HL-60/S4 treated with phorbol 12-myristate 13-acetate at 8.2 ng/mL for 4 days and 3 days (cell line): ENCODE data around the gene ADNP2.

Experiments used
- in situ Hi-C: fragments of 300-500 bp; cut with MboI; formaldehyde crosslinking; loops from 2 replicates; pipeline ENCODE4 v1.15.0; 2022; ENCODE audit warnings: low sequenced_read_pairs

ADNP2 gene

DNA sequence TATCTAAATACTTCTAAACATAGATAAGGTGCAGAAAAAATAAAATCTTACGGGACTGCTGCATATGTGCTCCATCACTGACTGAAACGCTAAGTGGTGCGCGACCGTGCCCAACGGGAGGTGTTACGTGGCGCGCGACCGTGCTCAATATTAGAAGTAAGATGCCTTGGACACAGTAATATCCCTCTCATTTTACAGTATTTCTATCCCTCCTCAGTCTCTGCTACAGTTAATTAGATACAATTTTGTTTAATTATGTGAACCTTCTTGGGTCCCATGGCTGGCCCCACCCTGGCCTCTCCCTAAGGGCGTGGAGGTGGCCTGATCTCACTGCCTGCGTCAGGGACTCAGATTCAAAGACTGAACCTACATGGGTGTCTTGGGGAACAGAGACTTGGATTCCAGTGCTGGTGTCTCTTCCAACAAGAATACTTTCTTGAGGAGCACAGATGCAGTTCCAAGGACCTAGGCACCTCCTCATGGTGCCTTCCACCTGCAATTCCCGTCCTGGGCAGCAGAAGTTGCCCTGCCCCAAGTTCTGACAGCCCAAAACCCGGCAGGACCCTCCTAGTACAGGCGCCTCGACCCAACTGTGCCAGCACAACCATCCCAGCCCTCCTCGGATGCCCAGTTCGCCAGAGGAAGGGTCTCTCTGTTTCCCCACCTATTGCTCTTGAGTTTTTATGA lies 79.0 kb downstream of the ADNP2 start:
- in situ Hi-C loops: no loop called here

DNA sequence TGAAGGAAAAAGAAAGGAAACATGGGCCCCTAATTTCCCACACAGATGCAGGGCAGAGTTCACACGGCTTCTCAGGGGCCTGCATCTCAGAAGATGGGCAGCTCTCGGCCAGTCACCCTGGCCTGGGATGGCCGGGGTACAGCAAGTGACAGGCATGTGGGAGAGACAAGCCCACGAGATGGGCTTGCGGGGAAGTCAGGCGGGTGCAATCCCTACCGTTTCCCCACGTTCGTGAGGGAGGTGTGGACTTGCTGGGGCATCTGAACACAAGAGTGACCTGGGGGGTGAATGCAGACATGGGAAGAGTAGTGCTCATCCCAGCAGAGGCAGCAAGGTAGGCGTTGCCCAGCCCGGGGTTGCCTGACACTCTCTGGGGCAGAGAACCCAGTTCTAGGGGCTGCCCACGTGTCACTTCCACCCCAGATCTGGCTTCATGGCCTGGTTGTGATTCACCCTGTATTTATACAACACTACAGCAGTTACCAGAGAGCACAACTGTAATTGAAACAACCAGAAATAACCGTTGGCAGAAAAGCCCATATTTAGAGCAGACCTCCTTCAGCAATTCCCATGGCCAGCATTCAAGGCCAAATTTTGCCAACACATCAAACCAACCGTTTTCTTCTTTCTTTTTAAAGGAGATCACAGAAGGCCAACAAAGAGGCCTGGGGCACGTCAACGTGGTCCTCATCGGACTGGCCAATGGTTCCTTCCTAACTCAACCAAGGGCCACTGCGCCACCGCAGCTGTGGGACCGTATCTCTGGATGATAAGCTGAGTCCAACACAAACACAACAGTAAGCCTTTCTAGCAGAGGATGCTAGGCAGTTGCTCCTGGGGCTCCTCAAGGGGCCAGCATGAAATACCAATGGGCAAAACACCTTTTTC lies 79.8 kb downstream of the ADNP2 start:
- in situ Hi-C loops: no loop called here

DNA sequence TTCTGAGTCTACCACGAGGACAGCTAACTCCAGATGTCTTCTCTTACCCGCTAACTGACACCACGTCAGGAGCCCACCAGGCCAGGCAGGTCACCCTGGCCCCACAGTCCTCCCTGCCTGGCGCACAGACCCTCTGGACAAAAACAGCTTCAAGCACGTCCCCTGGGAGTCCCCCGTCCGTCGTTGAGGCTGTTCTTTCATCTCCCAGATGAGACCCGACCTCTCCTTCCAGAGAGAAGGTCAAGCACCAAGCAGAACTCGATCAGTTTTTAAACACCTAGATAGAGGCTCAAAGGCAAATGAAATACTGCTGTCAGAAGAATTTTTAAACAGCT lies 80.4 kb downstream of the ADNP2 start:
- in situ Hi-C loops: no loop called here
